Right ventricle myocardium superior (tissue), 1 donor: ENCODE data around the gene KIF26B. TPM values are rescaled to one million over a fixed set of nuclear protein-coding genes. Genes with fewer than 3 reads are reported as not detected.

Experiments used
- ATAC-seq: fragments of 200-7000 bp; cut with Tn5 transposase; one replicate; pipeline ENCODE4 v1.9.1; 2020; ENCODE audit warnings: mild to moderate bottlenecking; ENCODE audit not compliant: poor library complexity
- DNase-seq: peaks from one replicate; pipeline ENCODE4 v3.0.0-alpha.2; 2020
- intact Hi-C: fragments of 100-400 bp; cut with DNase I; formaldehyde crosslinking; loops from one replicate; pipeline ENCODE4 v1.11.2; 2022
- total RNA-seq: library from RNA; stranded (reverse); fragmentation: NEBNext Ultra II Directional; extraction: Animal tissue kit (Norgen Biotek cat#: 25700); gene quantifications from one replicate; pipeline ENCODE4 v1.2.1, GENCODE V29; 2021
- donor health status: DM: no; HTN: yes; CAD: no; lungs with severe emphysema.

KIF26B gene
- total RNA-seq, 1 donor from 2014 or later, result 2.4 TPM

DNA sequence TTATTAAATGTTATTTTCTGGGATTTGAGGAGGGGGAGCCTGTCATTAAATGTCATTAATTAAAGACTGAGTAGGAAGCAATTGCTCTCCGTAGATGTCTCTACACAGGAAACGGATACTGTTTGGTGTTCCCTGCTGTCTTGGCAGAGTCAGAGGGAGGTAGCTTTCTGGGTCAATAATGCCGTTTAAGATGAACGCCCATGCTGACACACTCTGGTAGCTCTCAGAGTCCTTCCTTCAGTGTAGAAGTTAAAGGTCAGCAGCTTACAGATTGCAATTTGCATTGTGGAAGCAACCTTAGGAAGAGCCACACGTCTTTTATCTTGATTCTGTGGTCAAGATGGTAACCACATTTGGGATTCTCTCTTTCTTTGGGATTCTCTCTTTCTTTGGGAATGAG lies 257.5 kb downstream of the KIF26B start:
- intact Hi-C loops, result no loop called here
- DNase-seq, result no peak

DNA sequence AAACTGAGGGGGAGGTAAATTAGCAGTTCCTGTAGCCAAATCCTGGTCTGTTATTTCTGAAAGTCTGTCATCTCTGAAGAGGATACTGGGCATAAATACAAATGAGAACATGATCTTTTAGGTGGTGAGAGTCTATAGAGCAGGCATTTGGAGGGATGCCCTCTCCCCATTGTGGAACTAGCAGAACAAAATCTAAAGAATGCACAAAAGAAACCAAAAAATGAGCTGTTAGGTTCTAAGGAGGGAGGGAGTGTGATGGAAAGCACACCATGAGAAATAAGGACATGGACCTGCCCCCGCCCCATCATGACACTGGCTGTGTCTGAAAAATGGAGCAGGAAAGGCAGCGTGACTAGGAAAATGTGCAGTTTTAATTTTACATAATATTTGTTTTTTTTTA lies 262.0 kb downstream of the KIF26B start:
- ATAC-seq (no peak), DNase-seq (no peak)
- intact Hi-C loops, result no loop called here

More for the DNA sequence above, 257.5 kb downstream of the KIF26B start:
- no peak for ATAC-seq

DNA sequence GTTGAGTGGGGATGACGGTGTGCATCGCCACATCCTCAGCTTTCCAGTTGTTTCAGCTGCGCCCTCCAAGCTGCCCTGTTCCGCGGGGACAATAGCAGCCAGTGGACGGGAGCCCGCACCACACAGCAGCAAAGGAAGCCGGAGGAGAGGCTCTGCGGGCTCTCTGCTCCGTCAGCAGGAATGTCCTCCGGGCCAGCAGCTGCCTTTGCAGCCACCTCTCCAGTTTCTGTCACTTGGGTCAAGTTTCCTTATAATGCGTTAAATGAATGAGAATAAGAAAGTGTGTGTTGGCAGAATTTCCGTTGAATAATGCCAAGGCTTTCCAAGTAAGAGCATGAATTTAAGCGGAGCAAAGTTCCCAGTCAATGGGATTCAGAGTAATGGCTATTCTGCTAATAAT lies 263.3 kb downstream of the KIF26B start:
- intact Hi-C loops, result no loop called here
- no peak for ATAC-seq
- no peak for DNase-seq

DNA sequence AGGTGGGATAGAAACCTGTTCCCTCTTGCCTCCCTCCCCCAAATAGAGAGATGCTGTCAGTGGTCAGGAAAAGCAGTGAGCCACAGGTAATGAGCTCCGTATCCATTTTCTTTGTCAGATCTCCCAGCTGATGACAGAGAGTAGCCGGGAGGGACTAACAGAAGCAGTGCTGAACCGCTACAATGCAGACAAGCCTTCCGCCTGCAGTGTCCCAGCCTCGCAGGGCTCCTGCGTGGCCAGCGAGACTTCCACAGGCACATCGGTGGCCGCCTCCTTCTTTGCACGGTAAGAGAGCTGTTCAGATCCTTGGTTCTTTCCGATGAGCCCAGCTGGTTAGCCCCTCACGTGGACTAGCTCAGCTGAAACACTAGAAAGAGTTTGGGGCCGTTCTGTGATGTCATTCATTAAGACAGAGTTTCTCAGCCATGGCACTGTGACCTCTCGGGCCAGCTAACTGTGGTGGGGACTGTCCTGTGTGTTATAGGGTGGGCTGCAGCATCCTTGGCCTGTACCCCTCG lies 264.7 kb downstream of the KIF26B start:
- intact Hi-C loops, result no loop called here
- no peak for ATAC-seq
- DNase-seq, result no peak

DNA sequence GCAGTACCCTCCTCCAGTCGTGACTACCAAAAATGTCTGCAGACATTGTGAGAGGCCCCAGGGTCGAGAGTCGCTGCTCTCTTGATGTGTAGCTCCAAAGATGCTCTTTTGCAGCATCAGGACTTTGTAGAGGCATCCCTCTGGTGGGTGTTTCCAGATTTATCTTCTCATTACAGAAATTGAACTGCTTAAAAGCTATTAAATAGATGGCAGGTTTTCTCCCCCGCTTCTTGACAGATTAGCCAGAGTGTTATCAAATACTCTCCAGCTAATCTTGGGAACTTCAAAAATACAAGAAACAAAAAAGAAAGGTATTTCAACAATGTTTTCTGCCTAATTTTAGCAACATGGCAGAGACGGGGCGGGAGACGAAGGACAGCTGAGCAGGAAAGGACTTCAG lies 265.2 kb downstream of the KIF26B start:
- DNase-seq, result no peak

DNA sequence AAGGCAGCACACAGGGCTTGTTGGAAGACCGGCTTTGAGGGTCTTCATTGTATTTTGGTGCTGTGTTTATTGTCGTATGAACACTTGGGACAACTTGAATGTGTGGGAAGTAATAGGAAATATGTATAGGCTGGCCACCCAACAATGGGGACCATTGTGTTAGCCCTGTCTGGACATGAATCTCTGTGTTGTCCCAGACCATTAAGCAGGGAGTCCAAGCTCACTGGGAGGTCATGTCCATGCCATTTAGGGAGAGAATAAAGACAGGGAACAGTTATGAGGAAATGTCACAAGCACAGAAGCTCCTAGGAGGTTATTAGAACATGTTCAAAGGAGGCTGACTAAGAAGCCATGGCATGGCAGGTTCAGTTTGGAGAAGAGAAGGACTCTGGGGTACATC lies 266.1 kb downstream of the KIF26B start:
- intact Hi-C loops, result no loop called here
- ATAC-seq, result no peak
- DNase-seq, result no peak

More for the DNA sequence above, 265.2 kb downstream of the KIF26B start:
- intact Hi-C loops, result no loop called here
- no peak for ATAC-seq

DNA sequence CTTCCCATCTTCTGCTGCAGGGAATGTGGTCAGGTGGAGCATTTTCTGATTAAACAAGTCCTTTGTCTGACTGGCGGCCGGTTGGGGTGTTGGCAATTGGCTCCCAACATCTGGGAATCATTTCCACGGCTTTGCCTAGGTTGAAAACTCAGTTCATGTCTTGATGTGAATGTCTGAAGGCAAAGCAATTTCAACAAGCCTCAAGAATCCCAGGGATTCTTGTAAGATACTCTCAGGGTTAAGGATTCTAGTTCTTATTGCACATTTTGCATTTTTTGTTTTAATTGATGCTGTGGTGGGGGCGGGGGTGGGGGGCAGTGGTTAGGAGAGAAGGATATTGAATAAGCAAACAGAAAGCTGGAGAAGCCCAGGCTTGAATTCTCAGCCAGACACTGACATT lies 273.9 kb downstream of the KIF26B start:
- no peak for ATAC-seq
- intact Hi-C loops, result no loop called here
- no peak for DNase-seq

DNA sequence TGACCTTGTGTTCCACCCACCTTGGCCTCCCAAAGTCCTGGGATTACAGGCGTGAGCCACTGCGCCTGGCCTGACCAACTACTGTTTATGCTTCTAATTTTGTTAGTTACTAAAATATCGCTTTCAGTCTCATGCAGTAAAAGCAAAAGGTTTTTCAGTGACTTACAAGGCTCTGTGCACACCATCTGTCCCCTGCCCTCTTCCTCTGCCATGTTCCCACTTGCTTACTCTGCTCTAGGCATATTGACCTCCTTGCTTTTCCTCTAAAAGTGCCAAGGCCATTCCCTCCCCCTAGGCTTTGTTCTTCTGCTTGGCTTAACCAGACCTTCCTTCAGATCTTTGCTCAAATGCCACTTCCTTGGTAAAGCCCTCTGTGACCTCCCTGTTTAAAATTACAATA lies 276.9 kb downstream of the KIF26B start:
- ATAC-seq, result no peak
- intact Hi-C loops, result no loop called here
- DNase-seq, result no peak

DNA sequence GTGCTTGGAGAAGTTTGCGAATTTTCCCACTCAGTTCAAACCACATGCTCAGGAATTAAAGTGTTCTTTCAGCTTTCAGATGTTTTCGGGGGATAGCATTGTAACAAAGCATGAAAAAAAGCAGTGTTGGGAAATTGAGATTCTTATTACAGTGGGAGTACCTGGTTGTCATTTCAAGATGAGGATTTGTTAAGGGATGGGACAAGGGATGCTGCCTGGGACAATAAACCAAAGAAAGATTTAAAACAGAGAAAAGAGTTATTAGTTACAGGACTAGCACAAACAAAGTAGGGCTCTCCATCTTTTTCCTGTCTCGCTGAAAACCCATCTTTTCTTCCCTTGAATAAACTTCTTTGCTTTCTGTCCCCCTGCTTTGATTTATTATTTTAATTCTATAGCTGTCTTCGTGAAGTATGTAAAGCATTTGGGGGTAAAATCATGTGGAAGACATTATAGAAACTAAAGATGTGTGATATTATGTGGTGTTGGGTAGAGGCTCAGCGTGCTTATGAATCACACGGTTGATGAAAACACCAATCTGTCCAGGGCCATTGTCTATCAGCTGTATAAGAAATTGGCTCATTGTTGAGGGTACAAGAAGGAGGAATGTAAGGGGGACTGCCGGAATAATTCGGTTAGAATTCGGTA lies 277.6 kb downstream of the KIF26B start:
- intact Hi-C loops, result no loop called here
- ATAC-seq, result no peak
- no peak for DNase-seq

DNA sequence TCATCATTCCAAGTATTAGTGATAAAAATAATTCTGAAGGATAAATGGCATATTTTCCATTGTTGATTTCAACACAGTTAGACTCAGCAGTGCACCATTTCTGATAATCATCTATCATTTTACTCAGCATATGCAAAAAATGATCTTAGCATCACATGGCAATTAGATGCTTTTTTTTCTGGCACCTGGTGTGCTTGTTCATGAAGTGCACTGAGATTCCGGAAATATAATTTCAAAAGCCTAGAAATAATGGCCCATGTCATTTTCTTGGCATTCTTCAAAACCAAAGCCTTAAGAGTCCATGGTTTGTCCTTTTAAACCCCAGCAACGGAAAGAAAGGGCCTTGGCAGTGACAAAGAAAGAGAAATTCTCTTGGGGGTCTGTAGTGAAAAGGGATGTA lies 278.8 kb downstream of the KIF26B start:
- DNase-seq (no peak), ATAC-seq (no peak)
- intact Hi-C loops, result no loop called here

DNA sequence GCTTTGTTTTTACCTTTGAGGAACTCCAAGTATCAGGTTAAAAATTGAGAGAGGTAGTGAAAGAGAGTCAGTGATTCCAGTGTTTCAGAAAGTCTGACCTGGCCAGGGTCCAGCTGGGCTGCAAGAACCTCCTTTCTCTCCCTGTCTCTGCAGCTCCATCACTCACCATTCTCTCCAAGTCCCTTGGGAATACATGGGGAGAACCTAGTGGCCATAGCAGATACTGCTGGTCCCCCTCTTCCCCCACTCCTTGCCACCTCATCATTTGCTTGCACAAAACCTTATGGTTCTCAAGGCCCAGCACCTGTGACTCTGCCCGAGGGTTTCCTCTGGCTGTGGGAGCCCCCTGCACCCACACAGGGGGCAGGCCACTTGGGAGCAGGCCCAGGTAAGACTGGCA lies 279.5 kb downstream of the KIF26B start:
- intact Hi-C loops, result no loop called here
- DNase-seq, result no peak
- ATAC-seq, result no peak

DNA sequence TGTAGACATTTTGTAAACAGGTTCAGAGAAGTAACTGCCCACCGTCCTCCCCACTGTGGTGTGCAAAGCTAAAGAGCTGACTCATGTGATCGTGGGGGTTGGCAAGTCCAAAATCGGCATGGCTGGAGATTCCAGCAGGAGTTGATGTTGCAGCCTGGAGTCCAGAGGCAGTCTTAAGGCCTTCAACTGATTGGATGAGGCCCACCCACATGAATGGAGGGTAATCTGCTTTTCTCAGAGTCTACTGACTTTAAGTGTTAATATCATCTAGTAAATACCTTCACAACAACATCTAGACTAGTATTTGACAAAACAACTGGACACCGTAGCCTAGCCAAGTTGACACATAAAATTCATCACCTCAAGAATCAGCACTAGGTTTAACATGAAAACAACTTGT lies 281.6 kb downstream of the KIF26B start:
- ATAC-seq (no peak), DNase-seq (no peak)
- intact Hi-C loops, result no loop called here

DNA sequence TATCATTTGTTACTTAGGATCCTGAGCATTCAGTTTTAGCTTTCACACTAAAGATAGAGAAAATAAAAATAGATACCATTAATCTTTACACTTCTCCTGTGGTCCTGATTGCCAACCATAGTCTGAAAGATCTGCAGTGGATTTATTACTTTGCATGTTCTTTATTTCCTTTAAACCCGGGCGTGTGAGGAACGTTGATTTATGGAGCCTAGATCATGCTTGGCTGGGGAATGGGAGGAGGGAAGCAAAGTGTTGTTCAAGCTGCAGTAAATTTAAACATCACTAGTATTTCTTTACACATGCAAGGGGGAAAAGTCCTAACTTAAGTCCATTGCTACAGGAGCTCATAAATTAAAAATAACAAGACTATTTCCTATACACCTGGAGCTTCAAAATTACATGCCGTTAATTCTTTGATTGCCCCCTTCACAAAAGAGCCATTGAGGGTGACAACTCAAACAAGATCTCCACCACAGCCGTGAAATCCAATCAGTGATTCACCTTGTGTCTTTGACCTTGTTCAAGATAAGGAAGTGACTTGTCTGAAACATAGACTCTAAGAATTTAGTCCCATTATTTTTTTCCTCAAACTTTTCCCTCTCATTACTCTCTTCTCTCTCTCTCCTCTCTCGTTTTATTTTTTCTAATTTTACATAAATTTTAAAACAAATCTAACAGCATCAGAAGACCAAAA lies 282.7 kb downstream of the KIF26B start:
- intact Hi-C loops, result no loop called here
- DNase-seq, result no peak

DNA sequence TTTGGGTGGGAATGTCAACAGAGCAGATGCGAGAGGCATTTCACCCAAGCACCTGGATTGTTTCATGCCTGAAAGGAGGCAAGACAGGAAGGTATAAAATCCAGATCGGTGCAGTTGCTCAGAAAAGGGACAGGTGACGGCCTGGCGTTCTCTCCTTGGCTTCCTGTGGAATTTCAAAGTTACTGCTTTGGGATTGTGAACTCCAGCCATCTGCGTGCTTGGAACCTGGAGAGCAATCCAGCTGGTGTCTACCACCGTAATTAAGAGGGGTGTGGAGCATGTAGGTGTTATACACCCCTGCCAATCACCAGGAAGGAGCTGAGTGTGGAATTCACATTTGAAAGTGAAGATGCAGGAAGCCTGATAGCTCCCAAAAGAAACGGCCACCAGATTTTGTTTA lies 286.1 kb downstream of the KIF26B start:
- DNase-seq (no peak), ATAC-seq (no peak)
- intact Hi-C loops, result no loop called here

More for the DNA sequence above, 282.7 kb downstream of the KIF26B start:
- ATAC-seq, result no peak

DNA sequence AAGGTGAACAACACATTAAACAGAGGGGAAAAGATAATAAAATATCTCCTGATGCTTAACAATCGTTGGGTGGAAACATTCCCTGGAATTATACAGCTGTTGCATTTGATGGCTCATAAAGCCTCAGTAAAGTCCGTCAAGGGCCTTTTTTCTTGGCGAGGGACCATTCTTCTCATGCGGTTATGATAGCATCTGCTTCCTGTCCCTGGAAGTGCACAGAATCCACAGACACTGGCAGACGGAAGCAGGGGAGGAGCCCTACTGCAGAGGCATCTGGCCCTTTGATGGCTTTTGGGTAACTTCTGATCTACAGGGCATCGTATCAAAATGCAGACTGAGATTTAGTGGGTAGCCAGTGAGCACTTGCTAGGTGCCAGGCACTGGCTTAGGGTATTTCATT lies 286.9 kb downstream of the KIF26B start:
- ATAC-seq (no peak), DNase-seq (no peak)
- intact Hi-C loops, result no loop called here

DNA sequence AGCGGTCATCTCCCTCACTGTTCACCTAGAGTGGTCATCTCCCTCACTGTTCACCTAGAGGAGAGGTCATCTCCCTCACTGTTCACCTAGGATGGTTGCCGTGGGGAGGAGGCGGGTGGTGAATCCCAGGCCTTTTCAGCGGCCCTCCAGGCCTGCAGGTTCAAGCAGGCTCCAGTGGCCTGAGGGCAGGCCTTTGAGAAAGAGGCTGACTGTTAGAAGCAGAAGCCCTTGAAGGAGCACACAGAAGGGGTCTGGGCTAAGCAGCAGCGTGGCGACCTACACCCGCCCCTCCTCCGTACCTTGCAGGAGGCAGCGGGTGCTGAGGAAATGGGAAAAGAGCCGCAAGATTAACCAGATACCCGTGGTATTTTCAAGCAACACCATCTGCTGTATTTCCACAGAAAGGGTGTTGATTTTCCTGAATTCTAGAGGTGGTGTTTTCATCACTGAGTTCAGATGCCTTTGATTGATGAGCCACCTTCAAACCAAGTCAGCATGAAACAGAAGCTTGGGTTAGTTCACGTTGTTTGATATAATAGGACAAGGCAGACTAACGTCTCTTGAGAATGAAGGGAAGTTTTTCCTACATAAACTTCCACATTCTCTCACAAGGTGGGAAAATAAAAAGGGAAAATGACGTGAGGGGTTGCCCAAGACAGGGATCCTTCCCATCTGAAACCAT lies 289.5 kb downstream of the KIF26B start:
- DNase-seq (no peak), ATAC-seq (no peak)
- intact Hi-C loops, result no loop called here

DNA sequence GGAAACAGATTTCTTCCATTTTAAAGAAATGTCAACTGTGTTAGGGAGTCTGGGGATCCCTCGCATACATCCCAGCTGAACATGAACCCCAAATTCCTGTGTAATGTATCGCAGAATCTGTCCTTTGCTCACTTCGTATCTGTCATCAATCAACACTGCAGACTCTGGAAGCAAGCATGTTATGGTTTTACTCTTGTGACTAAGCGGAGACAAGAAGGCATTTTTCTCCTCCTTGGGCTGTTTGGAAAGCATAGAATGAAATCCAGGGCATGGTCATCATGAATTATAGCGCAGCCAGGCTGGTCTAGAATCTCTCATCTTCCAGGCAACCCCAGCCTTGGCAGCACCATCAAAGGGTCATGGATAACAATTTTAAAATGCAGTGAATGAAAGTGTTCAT lies 290.2 kb downstream of the KIF26B start:
- no peak for ATAC-seq
- intact Hi-C loops, result no loop called here

DNA sequence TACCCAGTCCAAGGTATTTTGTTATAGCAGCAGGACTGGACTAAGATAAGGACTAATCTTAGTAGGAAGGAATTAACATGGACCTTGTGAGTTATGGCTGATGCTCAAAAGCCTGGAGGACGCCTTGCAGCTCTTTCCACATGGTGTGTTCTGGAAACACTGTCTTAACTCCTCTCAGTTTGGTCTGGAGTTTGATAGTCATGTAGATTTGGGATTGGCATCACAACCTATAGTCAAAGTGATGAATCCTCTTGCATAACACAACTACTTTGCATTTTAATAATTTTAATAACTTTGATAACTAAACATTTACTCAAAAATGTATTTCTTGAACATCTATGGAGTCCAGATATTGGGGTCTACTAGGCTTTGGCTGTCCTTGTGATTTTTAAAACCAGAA lies 293.7 kb downstream of the KIF26B start:
- intact Hi-C loops, result no loop called here
- ATAC-seq, result no peak
- no peak for DNase-seq

More for the DNA sequence above, 290.2 kb downstream of the KIF26B start:
- DNase-seq, result no peak

DNA sequence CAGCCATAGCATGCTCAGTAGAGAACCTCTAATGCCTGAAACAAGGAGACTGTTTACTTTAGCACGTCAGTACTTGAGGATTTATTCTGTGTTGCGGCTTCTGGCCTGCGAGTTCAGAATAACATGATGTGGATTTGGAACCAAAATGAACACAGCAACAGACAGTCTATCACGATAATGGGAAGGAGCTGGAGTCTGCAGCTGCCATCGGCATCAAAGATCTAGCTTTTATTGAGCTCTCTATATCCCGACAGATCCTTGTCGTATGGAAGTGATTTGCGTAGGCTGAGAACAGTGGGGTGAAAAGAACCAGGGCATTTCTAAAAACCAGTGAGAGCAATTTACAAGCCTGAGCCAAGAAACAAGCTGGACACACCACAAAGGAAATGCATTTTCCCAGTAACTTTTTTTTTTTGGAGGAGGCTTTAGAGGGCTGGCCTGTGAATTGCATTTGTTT lies 294.2 kb downstream of the KIF26B start:
- intact Hi-C loops, result no loop called here
- DNase-seq (no peak), ATAC-seq (no peak)

DNA sequence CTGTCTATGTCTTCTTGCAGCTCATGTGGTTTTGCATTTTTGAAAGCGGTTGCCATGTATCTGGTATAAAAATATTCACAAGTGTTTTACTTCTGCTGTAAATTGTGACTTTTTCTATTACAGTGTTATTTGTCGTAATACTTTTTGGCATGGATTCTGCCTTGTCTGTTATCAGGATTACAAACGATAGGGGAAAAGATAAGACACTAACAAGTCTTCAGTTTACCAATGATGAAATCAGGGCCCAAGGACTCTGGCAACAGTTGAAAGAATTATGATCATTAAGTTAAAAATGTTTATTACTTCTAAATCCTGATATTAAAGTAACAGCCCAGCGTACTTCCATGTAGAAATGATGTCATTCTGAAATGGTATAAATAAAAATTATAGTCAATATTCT lies 298.8 kb downstream of the KIF26B start:
- intact Hi-C loops, result no loop called here
- DNase-seq, result no peak
- ATAC-seq, result no peak
